Fibroblast of villous mesenchyme (primary cell): Measurements from ENCODE around the gene FLNB. TPM values are rescaled to one million over a fixed set of nuclear protein-coding genes. Genes with fewer than 3 reads are reported as not detected.
"Not testable (repeated sequence)": the region's sequence is repeated elsewhere in the genome, so short reads cannot be mapped to it uniquely, and the experiment has no call there.

Experiments
- DNase-seq: peaks from one replicate; pipeline ENCODE4 v3.0.0-alpha.2; 2010; ENCODE audit warnings: low read depth
- H3K4me3 ChIP-seq: 2 replicates; pipeline ENCODE4 v1.5.1; 2011; ENCODE audit warnings: low read depth, mild to moderate bottlenecking, low read length
- CTCF ChIP-seq: IDR thresholded peaks from 2 replicates; pipeline ENCODE4 v1.5.1; 2012; ENCODE audit warnings: low read depth, mild to moderate bottlenecking, low read length; ENCODE audit not compliant: insufficient read depth
- total RNA-seq: library from RNA; depleted of rRNA; stranded (reverse); fragments of >200 nt; gene quantifications from 2 replicates; pipeline ENCODE4 v1.2.3, GENCODE V29; 2012

The FLNB gene
- total RNA-seq, 1 donor = 325 TPM

GRCh38 chr3:57981483-57982087 is 26.6 kb upstream of the FLNB start:
- TF ChIP-seq CTCF = no peak
- H3K4me3 ChIP-seq = no peak overlapping the region
- no peak for DNase-seq

GRCh38 chr3:57982561-57983243 is 25.5 kb upstream of the FLNB start:
- DNase-seq = no peak
- no peak for TF ChIP-seq CTCF
- H3K4me3 ChIP-seq = no peak overlapping the region

GRCh38 chr3:57983734-57984518 is 24.3 kb upstream of the FLNB start:
- H3K4me3 ChIP-seq = no peak overlapping the region
- no peak for TF ChIP-seq CTCF
- peak; percentile 97 for DNase-seq

- DNase-seq = no peak
- no peak for TF ChIP-seq CTCF
- no peak overlapping the region for H3K4me3 ChIP-seq
Measured at GRCh38 chr3:57985176-57985983, 22.8 kb upstream of the FLNB start.

GRCh38 chr3:57985984-57986246 is 22.3 kb upstream of the FLNB start:
- TF ChIP-seq CTCF = no peak
- DNase-seq = no peak

GRCh38 chr3:57986261-57986660 is 22.0 kb upstream of the FLNB start:
- DNase-seq = no peak
- H3K4me3 ChIP-seq = no peak overlapping the region
- TF ChIP-seq CTCF = no peak

More at GRCh38 chr3:57985984-57986246, 22.3 kb upstream of the FLNB start:
- H3K4me3 ChIP-seq = no peak overlapping the region

GRCh38 chr3:57989198-57989597 is 19.0 kb upstream of the FLNB start:
- H3K4me3 ChIP-seq = not testable (repeated sequence)

More at GRCh38 chr3:57989198-57989597, 19.0 kb upstream of the FLNB start:
- not testable (repeated sequence) for DNase-seq
